Fibroblast of upper back skin (primary cell): ENCODE measurements around the gene ALLC.
A peak's percentile ranks its signal among the peaks of the same experiment; 100 is the strongest.
"Not testable (repeated sequence)": the region's sequence is repeated elsewhere in the genome, so short reads cannot be mapped to it uniquely, and the experiment has no call there.

Experiments
- DNase-seq: peaks from one replicate; pipeline ENCODE4 v3.0.0-alpha.2; 2013

ALLC gene

GRCh38 chr2:3656762-3657721 is 958 bp upstream of the ALLC start:
- DNase-seq: no peak

DNA sequence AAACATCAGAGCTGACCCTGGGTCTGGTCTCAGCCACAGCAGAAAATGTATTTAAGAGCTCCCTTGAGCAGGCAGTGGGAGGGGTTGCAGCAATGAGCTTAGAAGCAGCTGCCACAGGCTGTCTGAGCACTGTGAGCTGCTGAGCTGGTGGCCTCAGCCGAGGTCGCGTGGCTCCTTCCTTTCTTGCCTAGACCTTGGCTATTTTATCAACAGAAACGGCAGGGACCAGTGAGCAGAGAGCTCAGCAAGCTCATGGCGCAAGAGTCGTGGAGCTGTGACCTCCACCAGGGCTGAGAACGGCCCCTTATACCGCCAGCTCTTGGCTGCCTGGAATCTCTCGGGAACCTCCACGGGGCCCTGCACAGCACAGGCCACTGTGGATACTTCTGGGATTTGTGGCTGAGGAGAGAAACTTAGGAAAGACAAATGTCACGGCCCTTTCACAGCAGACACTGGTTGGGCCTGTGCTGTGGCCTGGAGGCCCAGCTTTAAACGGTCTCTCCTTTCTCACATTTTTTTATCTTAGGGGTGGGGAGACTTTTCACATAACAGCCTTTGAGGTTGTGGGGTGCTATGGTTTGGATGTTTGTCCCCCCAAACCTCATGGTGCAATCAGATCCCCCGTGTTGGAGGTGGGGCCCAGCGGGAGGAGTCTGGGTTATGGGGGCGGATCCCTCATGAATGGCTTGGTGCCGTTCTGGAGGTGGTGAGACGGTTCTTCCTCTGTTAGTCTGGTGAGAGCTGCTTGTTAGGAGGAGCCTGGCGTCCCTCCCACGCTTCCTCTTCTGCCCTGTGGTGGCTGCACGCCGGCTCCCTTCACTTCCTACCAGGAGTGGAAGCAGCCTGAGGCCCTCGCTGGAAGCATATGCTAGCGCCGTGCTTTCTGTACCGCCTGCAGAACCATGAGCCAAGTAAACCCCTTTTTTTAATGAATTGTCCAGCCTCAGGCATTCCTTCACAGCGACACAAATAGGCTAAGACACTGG is 1.7 kb downstream of the ALLC start:
- DNase-seq: no peak

- not testable (repeated sequence) for DNase-seq
Observed at GRCh38 chr2:3660640-3661039, 2.6 kb downstream of the ALLC start.

DNA sequence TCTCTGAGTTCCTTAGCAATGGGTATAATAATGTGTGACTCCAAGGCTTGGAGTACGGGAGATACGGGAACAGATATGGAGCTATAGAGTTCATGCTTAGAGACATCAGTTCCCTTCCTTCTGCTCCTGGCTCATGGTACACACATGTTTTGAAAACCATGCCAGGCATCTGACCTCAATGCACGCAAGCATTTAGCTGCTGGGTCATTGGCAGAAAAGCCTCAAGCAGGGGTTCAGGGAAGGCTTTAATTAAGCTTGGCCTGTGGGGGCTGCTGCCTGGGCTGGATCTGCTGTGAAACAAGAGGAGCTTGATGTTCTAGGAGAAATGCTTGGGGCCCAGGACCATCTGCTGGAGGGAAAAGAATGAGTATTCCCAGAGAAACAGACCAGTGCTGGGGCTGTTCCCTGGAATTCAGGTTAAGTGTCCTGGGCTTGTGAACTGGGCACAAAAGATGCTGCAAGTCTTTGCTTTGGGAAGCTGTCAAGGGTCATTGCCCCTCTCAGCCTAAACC is 3.2 kb downstream of the ALLC start:
- peak; percentile 4 for DNase-seq

DNA sequence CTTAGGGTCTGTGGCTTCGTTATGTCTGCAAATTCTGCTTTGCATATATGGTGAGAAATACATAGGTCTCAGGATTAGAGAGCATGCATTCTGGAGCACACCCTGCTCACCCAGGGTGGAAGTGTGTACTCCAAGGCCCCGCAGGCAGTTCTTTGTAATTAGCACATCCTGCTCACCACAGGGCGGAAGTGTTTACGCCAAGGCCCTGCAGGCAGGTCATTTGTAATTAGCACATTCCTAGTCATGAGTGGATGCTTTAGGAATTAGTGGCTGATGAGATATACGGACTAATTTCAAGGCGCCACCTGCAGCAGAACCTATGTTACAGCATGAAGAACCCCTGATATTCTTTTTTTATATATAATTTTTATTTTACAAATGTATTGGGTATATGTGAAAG is 4.2 kb downstream of the ALLC start:
- DNase-seq: no peak

DNA sequence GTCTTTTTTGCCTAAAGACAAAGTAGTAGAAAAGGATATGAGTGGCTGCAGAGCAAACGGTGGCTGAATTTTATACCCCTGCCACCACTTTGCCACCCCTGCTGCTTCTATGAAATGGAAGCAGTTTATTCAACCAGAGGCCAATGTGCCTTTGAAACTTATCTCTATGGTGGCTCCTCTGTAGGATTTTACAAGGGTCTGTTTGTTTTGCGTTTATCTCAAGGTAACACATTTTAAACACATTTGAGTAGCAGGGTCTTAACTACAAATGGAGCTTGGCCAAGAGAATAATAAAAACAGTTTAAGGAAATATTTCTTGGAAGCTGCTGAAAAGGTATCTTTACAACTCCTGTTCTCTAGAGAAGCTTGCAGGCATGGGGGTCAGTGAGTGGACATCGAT is 6.1 kb downstream of the ALLC start:
- DNase-seq: no peak

GRCh38 chr2:3664925-3665324 is 6.9 kb downstream of the ALLC start:
- no peak for DNase-seq

DNA sequence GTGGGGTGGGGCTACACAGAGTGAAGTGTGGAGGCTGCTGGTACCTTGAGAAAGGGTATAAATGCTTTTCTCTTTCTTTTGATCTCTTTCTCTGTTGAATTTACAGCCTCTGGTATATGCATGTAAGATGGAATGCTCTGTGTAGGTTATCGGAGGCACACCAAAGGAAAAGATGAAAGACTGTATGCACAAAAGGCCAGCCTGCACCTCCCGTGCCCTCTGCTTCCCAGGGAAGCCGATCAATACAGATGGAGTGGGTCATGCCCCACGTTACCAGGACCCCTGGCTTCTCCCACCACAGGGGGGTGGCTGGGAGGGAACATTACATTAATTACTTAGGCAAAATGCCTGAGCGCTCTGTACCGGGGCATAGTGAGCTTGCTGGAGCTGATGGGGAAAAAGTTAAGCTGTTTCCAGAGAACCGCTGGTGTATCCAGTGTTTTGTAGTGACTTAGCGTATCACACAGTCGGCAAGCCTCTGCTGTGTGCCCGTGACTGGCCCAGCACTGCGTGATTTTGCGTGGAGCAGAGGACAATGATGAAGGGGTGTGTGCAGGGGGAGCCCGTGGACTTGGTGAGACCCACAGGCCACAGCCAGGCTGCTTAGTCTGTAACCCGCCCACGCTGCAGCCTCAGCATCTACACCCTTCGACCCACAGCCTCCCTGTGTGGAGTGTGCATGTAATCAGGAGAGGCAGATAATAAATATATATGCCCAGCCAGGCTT is 8.0 kb downstream of the ALLC start:
- no peak for DNase-seq

GRCh38 chr2:3666613-3666975 is 8.6 kb downstream of the ALLC start:
- no peak for DNase-seq

- DNase-seq: no peak
Observed at GRCh38 chr2:3667151-3667631, 9.2 kb downstream of the ALLC start.

- DNase-seq: no peak
Observed at GRCh38 chr2:3669656-3670055, 11.7 kb downstream of the ALLC start.

- no peak for DNase-seq
Observed at GRCh38 chr2:3670376-3670775, 12.4 kb downstream of the ALLC start.

DNA sequence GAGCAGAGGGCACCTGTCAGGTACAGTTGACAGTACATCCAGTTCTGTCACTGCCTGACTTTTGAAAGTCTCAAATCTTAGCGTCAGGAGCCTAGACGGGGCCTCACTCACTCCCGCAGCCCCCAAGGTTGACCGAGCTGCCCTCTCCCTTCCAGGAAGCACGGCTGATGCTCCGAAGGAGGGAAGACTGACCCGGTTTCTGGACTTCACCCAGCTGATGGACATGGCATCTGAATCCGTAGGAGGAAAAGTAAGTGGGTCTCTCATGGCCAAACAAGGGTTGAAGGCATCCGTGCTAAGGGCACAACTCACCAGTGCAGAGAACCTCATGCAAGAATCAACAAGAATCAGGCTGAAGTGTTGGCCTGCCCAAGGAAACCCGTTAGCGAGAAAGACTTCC is 12.9 kb downstream of the ALLC start:
- DNase-seq: no peak

GRCh38 chr2:3672861-3673678 is 15.1 kb downstream of the ALLC start:
- no peak for DNase-seq

DNA sequence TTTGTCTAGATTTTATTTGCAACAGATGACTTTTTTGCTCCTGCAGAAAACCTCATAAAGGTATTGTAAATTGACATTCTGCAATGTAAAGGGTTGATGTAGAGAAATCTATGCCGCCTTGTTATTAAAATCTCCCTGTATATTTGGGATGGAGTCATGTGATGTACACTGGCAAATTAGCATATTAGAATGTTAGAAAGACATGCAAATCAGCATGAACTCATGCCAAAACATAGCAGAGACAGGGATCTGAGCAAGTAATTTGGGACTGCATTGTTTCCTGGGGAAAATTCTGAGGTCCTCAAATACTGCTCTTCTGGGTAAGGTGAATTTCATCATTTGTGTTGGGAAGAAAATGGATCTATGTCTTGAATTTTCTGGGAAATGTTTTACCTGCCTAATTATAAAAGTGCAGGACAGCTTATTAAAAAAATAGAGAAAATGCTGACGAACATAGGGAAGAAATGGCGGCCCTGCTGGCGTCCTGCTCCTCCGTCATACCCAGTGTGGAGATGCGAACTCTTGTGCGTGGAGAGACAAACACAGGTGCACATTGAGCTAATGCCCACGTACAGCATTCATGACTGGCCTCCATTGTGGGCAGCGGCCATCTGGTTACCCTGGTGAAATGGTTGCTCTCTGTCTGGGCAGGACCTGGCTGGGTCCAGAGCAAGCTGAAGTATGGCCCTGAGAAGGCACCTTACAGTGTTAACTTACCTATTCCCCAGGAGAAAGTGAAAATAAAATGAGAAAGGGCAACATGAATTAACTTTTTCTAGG is 16.3 kb downstream of the ALLC start:
- DNase-seq: no peak

DNA sequence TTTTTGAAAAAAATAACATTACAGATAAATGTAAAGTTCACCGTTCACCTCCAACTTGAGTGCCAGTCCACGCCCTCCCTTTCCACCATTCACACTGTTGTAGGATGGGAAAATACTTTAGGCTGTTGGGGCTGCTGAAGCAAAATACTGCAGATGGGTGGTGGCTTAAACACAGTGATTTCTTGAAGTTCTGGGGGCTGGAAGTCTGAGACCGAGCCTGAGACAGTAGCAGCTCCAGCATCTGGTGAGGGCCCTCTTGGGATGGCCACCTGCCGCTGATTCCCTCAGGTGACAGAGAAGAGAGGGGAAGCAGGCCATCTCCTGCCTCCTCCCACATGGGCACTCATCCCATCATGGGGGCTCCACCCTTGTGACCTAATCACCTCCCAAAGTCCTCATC is 17.7 kb downstream of the ALLC start:
- DNase-seq: no peak

GRCh38 chr2:3677436-3677835 is 19.4 kb downstream of the ALLC start:
- no peak for DNase-seq

- no peak for DNase-seq
Observed at GRCh38 chr2:3678212-3678611, 20.2 kb downstream of the ALLC start.

DNA sequence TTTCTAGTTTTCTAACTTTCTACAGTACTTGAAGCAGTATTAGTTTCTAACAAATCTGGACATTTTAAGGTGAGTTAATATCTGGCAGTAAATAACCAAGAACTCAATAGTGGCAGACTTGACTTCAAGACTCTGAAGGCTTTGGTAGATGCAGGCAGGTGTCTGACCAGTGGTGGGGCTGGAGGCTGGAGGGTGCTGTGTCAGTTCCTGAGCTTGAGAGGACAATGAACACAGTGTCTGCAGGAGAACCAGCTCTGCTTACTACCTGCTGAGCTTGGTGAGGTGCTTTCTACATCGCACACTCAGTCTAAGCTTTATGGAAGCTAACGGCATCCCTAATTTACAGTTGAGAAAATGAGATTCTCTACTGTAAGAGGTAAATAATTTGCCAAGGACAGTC is 21.2 kb downstream of the ALLC start:
- DNase-seq: no peak

DNA sequence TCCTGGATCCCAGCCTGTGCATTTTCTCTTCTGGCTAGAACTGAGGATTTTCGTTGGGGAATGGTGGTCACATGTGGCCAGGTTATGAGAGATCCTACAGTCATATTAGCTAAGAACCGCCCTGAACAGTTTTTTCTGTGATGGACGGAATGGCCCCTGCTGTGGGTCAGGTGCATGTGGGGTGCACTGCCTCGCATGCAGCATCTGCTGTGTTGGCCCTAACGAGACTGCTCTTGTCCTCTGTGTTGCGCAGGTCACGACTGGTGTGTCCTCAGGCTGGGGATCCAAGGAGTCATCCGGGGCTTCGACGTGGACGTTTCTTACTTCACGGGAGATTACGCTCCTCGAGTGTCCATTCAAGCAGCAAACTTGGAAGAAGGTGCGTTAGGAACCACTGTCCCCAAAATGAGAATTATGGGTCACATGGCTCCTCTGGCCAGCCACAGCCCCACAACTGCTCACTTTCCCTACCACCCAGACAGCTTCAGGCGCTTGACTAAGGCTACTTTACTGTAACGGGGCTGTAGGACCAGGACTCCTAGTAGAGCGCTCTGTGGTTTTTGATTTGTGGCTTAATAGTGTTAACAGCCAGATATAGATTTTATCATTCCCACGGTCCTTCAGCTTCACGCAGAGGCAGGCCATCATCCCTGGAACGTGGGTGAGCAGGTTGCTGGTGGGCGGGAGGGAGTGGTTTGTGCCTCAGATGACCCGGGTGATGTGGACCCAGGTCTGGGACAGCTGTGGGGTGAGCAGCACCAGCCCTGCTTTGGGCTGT is 21.8 kb downstream of the ALLC start:
- DNase-seq: no peak
